ENCODE data around the gene RECQL5. TPM values are rescaled to one million over a fixed set of nuclear protein-coding genes. Genes with fewer than 3 reads are reported as not detected.

The RECQL5 gene
- total and polyA plus RNA-seq, 2 donors (not counting 1 experiment from before 2014, with no cell fraction given), result 8.4 to 26.3 TPM

DNA sequence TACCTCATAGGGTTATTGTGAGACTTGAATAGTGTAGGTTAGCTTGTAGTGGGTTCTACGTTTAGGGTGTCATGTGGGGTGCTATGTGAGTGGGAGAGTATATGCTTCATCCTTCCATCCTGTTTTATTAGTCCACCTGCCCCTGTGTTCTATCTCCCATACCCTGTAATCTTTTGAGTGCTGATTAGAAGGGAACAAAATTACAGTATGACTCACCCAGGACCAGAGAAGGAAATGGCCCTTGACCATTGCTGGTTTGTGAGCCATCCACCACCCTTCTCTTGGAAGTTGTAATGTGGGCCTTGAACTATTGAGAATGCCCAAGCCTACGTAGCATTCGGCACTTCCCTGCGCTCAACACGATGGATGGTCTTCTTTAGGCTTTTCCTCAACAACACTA lies 17.3 kb upstream of the RECQL5 start:
- no peak overlapping the region for H3K9ac ChIP-seq (ENCODE audit: insufficient read depth, low read length)
- no peak overlapping the region for H3K27ac ChIP-seq (ENCODE audit: insufficient read depth, low read length)
- TF ChIP-seq EZH2 (IDR thresholded peaks at IDR 0.05; ENCODE audit: low read length, missing control alignments), result no peak
- TF ChIP-seq, protein P1, sequence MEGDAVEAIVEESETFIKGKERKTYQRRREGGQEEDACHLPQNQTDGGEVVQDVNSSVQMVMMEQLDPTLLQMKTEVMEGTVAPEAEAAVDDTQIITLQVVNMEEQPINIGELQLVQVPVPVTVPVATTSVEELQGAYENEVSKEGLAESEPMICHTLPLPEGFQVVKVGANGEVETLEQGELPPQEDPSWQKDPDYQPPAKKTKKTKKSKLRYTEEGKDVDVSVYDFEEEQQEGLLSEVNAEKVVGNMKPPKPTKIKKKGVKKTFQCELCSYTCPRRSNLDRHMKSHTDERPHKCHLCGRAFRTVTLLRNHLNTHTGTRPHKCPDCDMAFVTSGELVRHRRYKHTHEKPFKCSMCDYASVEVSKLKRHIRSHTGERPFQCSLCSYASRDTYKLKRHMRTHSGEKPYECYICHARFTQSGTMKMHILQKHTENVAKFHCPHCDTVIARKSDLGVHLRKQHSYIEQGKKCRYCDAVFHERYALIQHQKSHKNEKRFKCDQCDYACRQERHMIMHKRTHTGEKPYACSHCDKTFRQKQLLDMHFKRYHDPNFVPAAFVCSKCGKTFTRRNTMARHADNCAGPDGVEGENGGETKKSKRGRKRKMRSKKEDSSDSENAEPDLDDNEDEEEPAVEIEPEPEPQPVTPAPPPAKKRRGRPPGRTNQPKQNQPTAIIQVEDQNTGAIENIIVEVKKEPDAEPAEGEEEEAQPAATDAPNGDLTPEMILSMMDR (conservative IDR thresholded peaks at IDR 0.05 in 1 of 2, IDR thresholded peaks at IDR 0.05 in 1 of 2; ENCODE audit: low read depth in 1 of 2, low read length in 2 of 2), result no peak
- DNase-seq (ENCODE audit: low read depth in 2 of 2), result peak in 1 of 2 donors; percentile 59
- H3K27me3 ChIP-seq (ENCODE audit: control insufficient read depth, insufficient read depth, low read length), result no peaks in the 10 kb centered on the region
- H3K79me2 ChIP-seq (ENCODE audit: control insufficient read depth, insufficient read depth, low read length), result peaks cover 49% of the 10 kb centered on the region
- no peaks in the 10 kb centered on the region for H3K9me3 ChIP-seq (ENCODE audit: control insufficient read depth, insufficient read depth, low read depth, low read length)
- H3K4me2 ChIP-seq (ENCODE audit: extremely low read depth, insufficient read depth, low read length), result peak overlapping the region; percentile 38
- no peak overlapping the region for H3K4me3 ChIP-seq (replicated peaks in 1 of 4; ENCODE audit: control extremely low read depth in 1 of 4, insufficient read depth in 1 of 4, low read depth in 3 of 4, low read length in 4 of 4)
- H4K20me1 ChIP-seq (ENCODE audit: control insufficient read depth, extremely low read depth, insufficient read depth, low read length), result no peaks in the 10 kb centered on the region
- H3K36me3 ChIP-seq (ENCODE audit: control insufficient read depth, insufficient read depth, low read length), result peaks cover 12% of the 10 kb centered on the region
- H3K4me1 ChIP-seq (ENCODE audit: control insufficient read depth, extremely low read depth, insufficient read depth, low read length), result peaks cover 8% of the 10 kb centered on the region
- H2AFZ ChIP-seq (ENCODE audit: low read length), result no peak overlapping the region

- H3K4me1 ChIP-seq (ENCODE audit: control insufficient read depth, extremely low read depth, insufficient read depth, low read length), result peaks cover 8% of the 10 kb centered on the region
Observed at GRCh38 chr17:75683583-75683982, 16.6 kb upstream of the RECQL5 start.

DNA sequence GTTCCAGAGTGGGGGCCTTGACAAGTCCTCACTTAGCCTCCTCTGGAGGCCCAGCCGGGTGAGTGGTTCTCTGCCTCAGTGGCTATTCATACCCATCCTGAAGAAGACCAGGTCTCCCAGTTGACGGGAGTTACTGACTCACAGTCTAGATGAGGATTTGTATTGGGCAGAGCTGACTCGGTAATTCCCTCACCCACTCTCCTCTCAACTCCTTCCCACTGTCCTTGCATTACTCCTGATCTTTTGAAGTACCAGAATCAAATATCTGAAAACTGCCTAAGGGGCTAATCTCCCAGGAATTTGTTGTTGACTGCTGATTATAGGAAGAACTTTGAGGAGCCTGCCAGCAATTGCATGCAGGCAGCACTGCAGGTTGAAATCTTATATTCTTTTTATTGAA lies 14.3 kb upstream of the RECQL5 start:
- H3K4me3 ChIP-seq (replicated peaks in 1 of 4; ENCODE audit: control extremely low read depth in 1 of 4, insufficient read depth in 1 of 4, low read depth in 3 of 4, low read length in 4 of 4), result no peak overlapping the region
- H2AFZ ChIP-seq (ENCODE audit: low read length), result no peak overlapping the region
- TF ChIP-seq, protein P1 (conservative IDR thresholded peaks at IDR 0.05 in 1 of 2, IDR thresholded peaks at IDR 0.05 in 1 of 2; ENCODE audit: low read depth in 1 of 2, low read length in 2 of 2), result no peak
- no peak for TF ChIP-seq EZH2 (IDR thresholded peaks at IDR 0.05; ENCODE audit: low read length, missing control alignments)
- no peaks in the 10 kb centered on the region for H3K27me3 ChIP-seq (ENCODE audit: control insufficient read depth, insufficient read depth, low read length)
- DNase-seq (ENCODE audit: low read depth in 2 of 2), result peak in 1 of 2 donors; percentile 81
- no peak overlapping the region for H3K27ac ChIP-seq (ENCODE audit: insufficient read depth, low read length)
- H3K4me2 ChIP-seq (ENCODE audit: extremely low read depth, insufficient read depth, low read length), result no peak overlapping the region
- no peaks in the 10 kb centered on the region for H3K9me3 ChIP-seq (ENCODE audit: control insufficient read depth, insufficient read depth, low read depth, low read length)
- H3K4me1 ChIP-seq (ENCODE audit: control insufficient read depth, extremely low read depth, insufficient read depth, low read length), result peaks cover 8% of the 10 kb centered on the region
- peaks cover 39% of the 10 kb centered on the region for H3K79me2 ChIP-seq (ENCODE audit: control insufficient read depth, insufficient read depth, low read length)
- H4K20me1 ChIP-seq (ENCODE audit: control insufficient read depth, extremely low read depth, insufficient read depth, low read length), result no peaks in the 10 kb centered on the region
- H3K9ac ChIP-seq (ENCODE audit: insufficient read depth, low read length), result no peak overlapping the region
- peaks cover 13% of the 10 kb centered on the region for H3K36me3 ChIP-seq (ENCODE audit: control insufficient read depth, insufficient read depth, low read length)

More at GRCh38 chr17:75683583-75683982, 16.6 kb upstream of the RECQL5 start:
- Histone ChIP-seq H3K9me3 (ENCODE audit: control insufficient read depth, insufficient read depth, low read depth, low read length) (no peaks in the 10 kb centered on the region), H3K79me2 (ENCODE audit: control insufficient read depth, insufficient read depth, low read length) (peaks cover 47% of the 10 kb centered on the region), H3K9ac (ENCODE audit: insufficient read depth, low read length) (no peak overlapping the region), H3K4me2 (ENCODE audit: extremely low read depth, insufficient read depth, low read length) (no peak overlapping the region), H3K36me3 (ENCODE audit: control insufficient read depth, insufficient read depth, low read length) (peaks cover 11% of the 10 kb centered on the region), H4K20me1 (ENCODE audit: control insufficient read depth, extremely low read depth, insufficient read depth, low read length) (no peaks in the 10 kb centered on the region), H3K27ac (ENCODE audit: insufficient read depth, low read length) (no peak overlapping the region), H3K4me3 (replicated peaks in 1 of 4; ENCODE audit: control extremely low read depth in 1 of 4, insufficient read depth in 1 of 4, low read depth in 3 of 4, low read length in 4 of 4) (no peak overlapping the region), H2AFZ (ENCODE audit: low read length) (no peak overlapping the region), H3K27me3 (ENCODE audit: control insufficient read depth, insufficient read depth, low read length) (no peaks in the 10 kb centered on the region)
- DNase-seq (ENCODE audit: low read depth in 2 of 2), result peak; percentile 23 to 84
- no peak for TF ChIP-seq EZH2 (IDR thresholded peaks at IDR 0.05; ENCODE audit: low read length, missing control alignments)

Measured in fibroblast of lung (primary cell).